HCT116 (cell line): ENCODE measurements around the gene SLC3A2. TPM values are rescaled to one million over a fixed set of nuclear protein-coding genes. Genes with fewer than 3 reads are reported as not detected.
A peak's percentile ranks its signal among the peaks of the same experiment; 100 is the strongest.

Source experiments
- ATAC-seq: fragments of 200-7000 bp; cut with Tn5 transposase; 2 replicates; pipeline ENCODE4 v1.9.1; 2020; ENCODE audit warnings: mild to moderate bottlenecking, moderate library complexity
- BruUV-seq: library from RNA; stranded (reverse); fragments of 400-500 nt; replicated peaks from 2 replicates; lab custom pipeline; 2021; lab: Mats Ljungman, UMichigan
- CTCF ChIA-PET: fragments of 300-600 bp; sonication (Branson Sonifier 250); formaldehyde crosslinking; loops from one replicate; lab custom pipeline; 2021; ENCODE audit warnings: antibody characterized with exemption; lab: Charles Lee
- POLR2A ChIA-PET: fragments of 300-600, 350-600 bp; sonication (Branson Sonifier 250); formaldehyde crosslinking; loops from one replicate; lab custom pipeline; 2021; ENCODE audit warnings: antibody characterized with exemption; lab: Charles Lee
- RAD21 ChIA-PET, 2 experiments: fragments of 300-600 bp; sonication (Branson Sonifier 250); formaldehyde crosslinking; loops; one replicate each; lab custom pipeline; 2023; ENCODE audit warnings: low total read pairs in 2 of 2; ENCODE audit not compliant: uncharacterized antibody in 2 of 2, unreplicated experiment in 2 of 2, low non-redundant PET in 1 of 2; lab: Charles Lee
- DNase-seq: peaks from one replicate; pipeline ENCODE4 v3.0.0-alpha.2; 2010; ENCODE audit warnings: low read depth, low spot score
- H2AFZ ChIP-seq: fragments of 200-600 bp; shearing (Covaris generic), sonication (generic); 2 replicates; pipeline ENCODE4 v1.6.1; 2017; ENCODE audit warnings: low read depth, mixed run types, mixed read lengths, antibody characterized with exemption, low read length; ENCODE audit not compliant: poor library complexity, severe bottlenecking
- H3K27ac ChIP-seq: 2 replicates; pipeline ENCODE4 v1.5.1; 2012; ENCODE audit warnings: low read depth, low read length
- H3K27me3 ChIP-seq: fragments of 200-600 bp; sonication (generic); 2 replicates; pipeline ENCODE4 v1.6.1; 2016; ENCODE audit warnings: mixed run types, low read length, mixed read lengths; ENCODE audit not compliant: insufficient read depth
- H3K36me3 ChIP-seq, 2 experiments: fragments of 200-500 bp in 1 of 2; fragments of 200-600 bp in 1 of 2; sonication (Bioruptor generic) in 1 of 2; sonication (generic) in 1 of 2; 2 replicates each; pipeline versions ENCODE4 v1.5.1 to v1.6.1; 2014 to 2016; ENCODE audit warnings: low read length in 2 of 2, inconsistent platforms in 1 of 2, mixed read lengths in 1 of 2, mixed run types in 1 of 2; ENCODE audit not compliant: insufficient read depth in 2 of 2, control insufficient read depth in 1 of 2
- H3K4me1 ChIP-seq, 2 experiments: fragments of 200-600 bp in 1 of 2; sonication (generic) in 1 of 2; 2 replicates each; pipeline versions ENCODE4 v1.5.1 to v1.6.1; 2012 to 2017; ENCODE audit warnings: low read length in 2 of 2, inconsistent platforms in 1 of 2, mild to moderate bottlenecking in 1 of 2, mixed read lengths in 1 of 2, mixed run types in 1 of 2, moderate library complexity in 1 of 2; ENCODE audit not compliant: insufficient read depth in 2 of 2, control insufficient read depth in 1 of 2
- H3K4me2 ChIP-seq: fragments of 200-600 bp; sonication (generic); 2 replicates; pipeline ENCODE4 v1.6.1; 2017; ENCODE audit warnings: mixed run types, low read length, mixed read lengths
- H3K4me3 ChIP-seq, 2 experiments: fragments of 200-600 bp in 1 of 2; sonication (generic) in 1 of 2; replicated peaks in 1 of 2; 2 replicates each; pipeline ENCODE4 v1.5.1; 2011 to 2016; ENCODE audit warnings: low read length in 2 of 2, control low read depth in 1 of 2, low read depth in 1 of 2, mild to moderate bottlenecking in 1 of 2, mixed read lengths in 1 of 2, mixed run types in 1 of 2
- H3K79me2 ChIP-seq: fragments of 200-600 bp; sonication (generic); 2 replicates; pipeline ENCODE4 v1.6.1; 2017; ENCODE audit warnings: mild to moderate bottlenecking, mixed run types, low read length, moderate library complexity, mixed read lengths; ENCODE audit not compliant: insufficient read depth
- H3K9ac ChIP-seq: fragments of 200-600 bp; sonication (generic); 2 replicates; pipeline ENCODE4 v1.6.1; 2016; ENCODE audit warnings: low read length, mixed read lengths
- H3K9me2 ChIP-seq: fragments of 200-600 bp; sonication (generic), shearing (Covaris generic); 2 replicates; pipeline ENCODE4 v1.6.1; 2017; ENCODE audit warnings: mixed run types, mild to moderate bottlenecking, moderate library complexity; ENCODE audit not compliant: insufficient read depth
- H3K9me3 ChIP-seq, 2 experiments: fragments of 200-500 bp in 1 of 2; fragments of 200-600 bp in 1 of 2; sonication (Bioruptor generic) in 1 of 2; sonication (generic) in 1 of 2; 2 replicates each; pipeline ENCODE4 v1.6.1; 2014 to 2017; ENCODE audit warnings: low read length in 2 of 2, mixed read lengths in 2 of 2, inconsistent platforms in 1 of 2, low read depth in 1 of 2, mild to moderate bottlenecking in 1 of 2, mixed run types in 1 of 2, moderate library complexity in 1 of 2; ENCODE audit not compliant: control insufficient read depth in 1 of 2, insufficient read depth in 1 of 2
- H4K20me1 ChIP-seq: fragments of 200-600 bp; sonication (generic), shearing (Covaris generic); 2 replicates; pipeline ENCODE4 v1.6.1; 2017; ENCODE audit warnings: mixed run types, mild to moderate bottlenecking, moderate library complexity; ENCODE audit not compliant: insufficient read depth
- CBX3 ChIP-seq: IDR thresholded peaks from 2 replicates; pipeline ENCODE4 v1.6.1; 2012; ENCODE audit warnings: low read depth
- CEBPB ChIP-seq: IDR thresholded peaks from 2 replicates; pipeline ENCODE4 v1.6.1; 2012; ENCODE audit warnings: low read depth
- EGR1 ChIP-seq: IDR thresholded peaks from 2 replicates; pipeline ENCODE4 v1.6.1; 2012; ENCODE audit warnings: low read depth
- ELF1 ChIP-seq: IDR thresholded peaks from 2 replicates; pipeline ENCODE4 v1.6.1; 2012; ENCODE audit warnings: low read depth, borderline replicate concordance
- EZH2 ChIP-seq: fragments of 200-600 bp; sonication (generic); IDR thresholded peaks from 2 replicates; pipeline ENCODE4 v1.6.1; 2017; ENCODE audit warnings: antibody characterized with exemption, mixed run types
- FOSL1 ChIP-seq: IDR thresholded peaks from 2 replicates; pipeline ENCODE4 v1.6.1; 2012; ENCODE audit warnings: low read depth
- JUND ChIP-seq: IDR thresholded peaks from 2 replicates; pipeline ENCODE4 v1.6.1; 2012
- POLR2A ChIP-seq: IDR thresholded peaks from 2 replicates; pipeline ENCODE4 v1.7.0; 2011; ENCODE audit warnings: borderline replicate concordance; ENCODE audit not compliant: insufficient read depth, insufficient read length; ENCODE audit errors: extremely low read depth
- POLR2AphosphoS5 ChIP-seq: IDR thresholded peaks from 2 replicates; pipeline ENCODE4 v1.6.1; 2011; ENCODE audit warnings: mild to moderate bottlenecking, low read depth, low read length, moderate library complexity
- SIN3A ChIP-seq: IDR thresholded peaks from 2 replicates; pipeline ENCODE4 v1.6.1; 2012; ENCODE audit warnings: low read depth
- TCF7L2 ChIP-seq: IDR thresholded peaks from 2 replicates; pipeline ENCODE4 v1.7.0; 2011; ENCODE audit warnings: borderline replicate concordance, inconsistent platforms; ENCODE audit not compliant: insufficient read depth, insufficient read length; ENCODE audit errors: extremely low read depth
- ZFX ChIP-seq: fragments of 450-650 bp; IDR thresholded peaks from 2 replicates; pipeline ENCODE4 v1.6.1; 2017
- ZNF274 ChIP-seq: fragments of 200-500 bp; sonication (Bioruptor generic); IDR thresholded peaks from 2 replicates; pipeline ENCODE4 v1.6.1; 2014; ENCODE audit warnings: mild to moderate bottlenecking, low read depth, low read length, inconsistent platforms
- intact Hi-C: fragments of 100-400 bp; cut with micrococcal nuclease; formaldehyde crosslinking; loops from 2 replicates; pipeline ENCODE4 v1.10.0; 2022
- total RNA-seq: library from RNA; stranded (reverse); gene quantifications from one replicate; pipeline ENCODE4 v1.2.1, GENCODE V29; 2021; ENCODE audit not compliant: unreplicated experiment
- TF ChIP-seq, protein P1 (sequence below): IDR thresholded peaks from 2 replicates; pipeline ENCODE4 v1.6.1; 2012
- TF ChIP-seq, protein P2 (sequence below): IDR thresholded peaks from 2 replicates; pipeline ENCODE4 v1.6.1; 2012
- TF ChIP-seq, protein P3 (sequence below): IDR thresholded peaks from 2 replicates; pipeline ENCODE4 v1.6.1; 2011; ENCODE audit warnings: mild to moderate bottlenecking, low read length, moderate library complexity; ENCODE audit not compliant: insufficient replicate concordance; ENCODE audit errors: extremely low read depth

Gene SLC3A2
- total RNA-seq, 1 experiment from 2014 or later = 418 TPM

DNA sequence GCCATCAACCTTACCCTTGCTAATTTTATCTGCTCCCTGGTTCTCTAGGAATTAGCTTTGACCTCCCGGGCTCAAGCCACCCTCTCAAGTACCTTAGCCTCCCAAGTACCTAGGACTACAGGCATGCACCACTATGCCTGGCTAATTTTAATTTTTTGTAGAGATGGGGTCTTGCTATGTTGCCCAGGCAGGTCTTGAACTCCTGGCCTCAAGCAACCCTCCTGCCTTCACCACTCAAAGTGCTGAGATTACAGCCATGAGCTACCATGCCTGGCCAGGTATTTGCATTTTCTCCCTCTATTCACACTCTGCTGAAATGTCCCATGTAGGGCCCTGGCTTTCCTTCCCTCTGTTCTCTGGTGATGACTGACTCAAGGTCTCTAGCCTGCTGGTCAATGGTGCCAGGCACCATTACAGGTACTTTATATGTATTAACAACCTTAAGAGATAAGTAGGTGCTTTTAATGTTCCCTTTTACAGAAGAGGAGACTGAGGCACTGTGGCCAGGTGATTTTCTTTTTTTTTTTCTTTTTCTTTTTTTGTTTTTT is 32.9 kb upstream of the SLC3A2 start:
- ATAC-seq = no peak
- no TSS peak for BruUV-seq
- POLR2A ChIA-PET = interaction anchor here (1.0 to 4.1 kb wide), 2 partner anchors 16 to 26 kb away, joined by 3 to 17 read pairs; partner anchors contain the start of genes STX5 and TEX54
- H3K4me3 ChIP-seq = no peak overlapping the region
- H3K9me2 ChIP-seq = no peaks in the 10 kb centered on the region
- H3K4me2 ChIP-seq = no peak overlapping the region
- no peak overlapping the region for H2AFZ ChIP-seq
- peaks cover 9 to 10% of the 10 kb centered on the region in 2 experiments; a peak in 3 of 4 replicates for H3K36me3 ChIP-seq
- CTCF ChIA-PET = no interaction called here
- H3K4me1 ChIP-seq = peaks cover 20 to 38% of the 10 kb centered on the region in 2 experiments; a peak in 3 of 4 replicates
- H3K27me3 ChIP-seq = no peaks in the 10 kb centered on the region
- no peak for DNase-seq
- H3K27ac ChIP-seq = no peak overlapping the region
- no peak overlapping the region for H3K9ac ChIP-seq
- H3K9me3 ChIP-seq = no peaks in the 10 kb centered on the region
- intact Hi-C loops = no loop called here
- RAD21 ChIA-PET = interaction anchor here in 1 of 2 experiments (0.6 kb wide), 1 partner anchor 1164 kb away, joined by 3 read pairs; no protein-coding TSS in a partner anchor
- peaks cover 9% of the 10 kb centered on the region for H3K79me2 ChIP-seq
- no peak for TF ChIP-seq EZH2
- TF ChIP-seq ZNF274 = no peak
- no peak for TF ChIP-seq ELF1
- H4K20me1 ChIP-seq = peaks cover 10% of the 10 kb centered on the region; the same call in 1 of the 2 replicates

DNA sequence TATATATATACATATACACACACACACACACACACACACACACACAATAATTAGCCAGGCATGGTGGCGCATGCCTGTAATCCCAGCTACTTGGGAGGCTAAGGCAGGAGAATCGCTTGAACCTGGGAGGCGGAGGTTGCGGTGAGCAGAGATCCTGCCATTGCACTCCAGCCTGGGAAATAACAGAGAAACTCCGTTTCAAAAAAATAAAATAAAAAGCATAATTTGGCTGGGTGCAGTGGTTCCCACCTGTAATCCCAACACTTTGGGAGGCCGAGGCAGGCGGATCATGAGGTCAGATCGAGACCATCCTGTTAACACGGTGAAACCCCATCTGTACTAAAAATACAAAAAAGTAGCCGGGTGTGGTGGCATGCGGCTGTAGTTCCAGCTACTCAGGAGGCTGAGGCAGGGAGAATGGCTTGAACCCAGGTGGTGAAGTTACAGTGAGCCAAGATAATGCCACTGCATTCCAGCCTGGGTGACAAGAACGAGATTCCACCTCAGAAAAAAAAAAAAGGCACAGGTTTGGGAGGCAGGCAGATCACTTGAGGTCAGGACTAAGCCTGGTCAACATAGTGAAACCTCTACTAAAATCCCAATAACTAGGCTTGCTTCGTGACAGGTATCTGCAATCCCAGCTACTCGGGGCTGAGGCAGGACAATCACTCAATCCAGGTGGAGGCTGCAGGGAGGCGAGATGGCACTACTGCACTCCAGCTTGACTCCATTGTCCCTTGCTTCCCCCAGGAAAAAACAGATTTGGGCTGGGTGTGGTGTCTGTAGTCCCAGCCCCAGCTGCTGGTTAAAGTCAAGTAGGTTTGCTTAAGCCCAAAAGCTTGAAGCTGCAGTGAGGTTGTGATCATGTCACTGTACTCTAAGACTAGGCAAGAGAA is 29.5 kb upstream of the SLC3A2 start:
- intact Hi-C loops = no loop called here
- H3K4me1 ChIP-seq = peaks cover 34 to 61% of the 10 kb centered on the region in 2 experiments
- peak overlapping the region; percentile 94 for H3K9ac ChIP-seq

More for the DNA sequence above, 29.5 kb upstream of the SLC3A2 start:
- CTCF ChIA-PET = interaction anchor here (0.7 kb wide), 1 partner anchor 30 kb away, joined by 3 read pairs; the partner anchor contains the start of gene SLC3A2
- peak overlapping the region; percentile 87 for H3K4me2 ChIP-seq
- TF ChIP-seq CEBPB (0 out of 2 replicates have a peak, but pooled peaks have one; percentile 42), EGR1 (no peak), CBX3 (no peak), POLR2AphosphoS5 (peak; percentile 89; the same call in 1 of the 2 replicates), POLR2A (peak; percentile 76), JUND (peak; percentile 42; the same call in 1 of the 2 replicates), SIN3A (peak; percentile 30), ZFX (no peak), TCF7L2 (no peak), FOSL1 (0 out of 2 replicates have a peak, but pooled peaks have one; percentile 30)
- TF ChIP-seq, protein P1, sequence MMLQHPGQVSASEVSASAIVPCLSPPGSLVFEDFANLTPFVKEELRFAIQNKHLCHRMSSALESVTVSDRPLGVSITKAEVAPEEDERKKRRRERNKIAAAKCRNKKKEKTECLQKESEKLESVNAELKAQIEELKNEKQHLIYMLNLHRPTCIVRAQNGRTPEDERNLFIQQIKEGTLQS = no peak
- TF ChIP-seq, protein P2, sequence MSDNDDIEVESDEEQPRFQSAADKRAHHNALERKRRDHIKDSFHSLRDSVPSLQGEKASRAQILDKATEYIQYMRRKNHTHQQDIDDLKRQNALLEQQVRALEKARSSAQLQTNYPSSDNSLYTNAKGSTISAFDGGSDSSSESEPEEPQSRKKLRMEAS = peak; percentile 35; the same call in 1 of the 2 replicates
- TF ChIP-seq, protein P3, sequence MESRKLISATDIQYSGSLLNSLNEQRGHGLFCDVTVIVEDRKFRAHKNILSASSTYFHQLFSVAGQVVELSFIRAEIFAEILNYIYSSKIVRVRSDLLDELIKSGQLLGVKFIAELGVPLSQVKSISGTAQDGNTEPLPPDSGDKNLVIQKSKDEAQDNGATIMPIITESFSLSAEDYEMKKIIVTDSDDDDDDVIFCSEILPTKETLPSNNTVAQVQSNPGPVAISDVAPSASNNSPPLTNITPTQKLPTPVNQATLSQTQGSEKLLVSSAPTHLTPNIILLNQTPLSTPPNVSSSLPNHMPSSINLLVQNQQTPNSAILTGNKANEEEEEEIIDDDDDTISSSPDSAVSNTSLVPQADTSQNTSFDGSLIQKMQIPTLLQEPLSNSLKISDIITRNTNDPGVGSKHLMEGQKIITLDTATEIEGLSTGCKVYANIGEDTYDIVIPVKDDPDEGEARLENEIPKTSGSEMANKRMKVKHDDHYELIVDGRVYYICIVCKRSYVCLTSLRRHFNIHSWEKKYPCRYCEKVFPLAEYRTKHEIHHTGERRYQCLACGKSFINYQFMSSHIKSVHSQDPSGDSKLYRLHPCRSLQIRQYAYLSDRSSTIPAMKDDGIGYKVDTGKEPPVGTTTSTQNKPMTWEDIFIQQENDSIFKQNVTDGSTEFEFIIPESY = no peak
- DNase-seq (peak; percentile 47), ATAC-seq (peak; percentile 37)
- RAD21 ChIA-PET = no interaction called here
- H4K20me1 ChIP-seq = peaks cover 33% of the 10 kb centered on the region
- H3K4me3 ChIP-seq = no peak overlapping the region
- H2AFZ ChIP-seq = no peak overlapping the region
- POLR2A ChIA-PET = interaction anchor here (1.2 to 9.9 kb wide), 12 partner anchors 9 to 260 kb away, joined by 4 to 343 read pairs (median 7); partner anchors contain the start of genes HNRNPUL2, SLC3A2, STX5 and TEX54
- no TSS peak for BruUV-seq
- peaks cover 31 to 38% of the 10 kb centered on the region in 2 experiments for H3K36me3 ChIP-seq
- H3K27me3 ChIP-seq = no peaks in the 10 kb centered on the region
- peak overlapping the region; percentile 85 for H3K27ac ChIP-seq
- H3K79me2 ChIP-seq = peaks cover 40% of the 10 kb centered on the region
- H3K9me3 ChIP-seq = no peaks in the 10 kb centered on the region
- no peaks in the 10 kb centered on the region for H3K9me2 ChIP-seq
